Hepatocyte (in vitro differentiated cells): ENCODE results near the gene TRHDE. TPM values are rescaled to one million over a fixed set of nuclear protein-coding genes. Genes with fewer than 3 reads are reported as not detected.

Source experiments
- DNase-seq: peaks from one replicate; pipeline ENCODE4 v3.0.0-alpha.2; 2016; ENCODE audit warnings: low spot score
- H2AFZ ChIP-seq: fragments of 200-600 bp; sonication (generic); 2 replicates; pipeline ENCODE4 v1.6.0; 2016; ENCODE audit warnings: antibody characterized with exemption, mild to moderate bottlenecking
- H3K27ac ChIP-seq: fragments of 200-600 bp; sonication (generic); 2 replicates; pipeline ENCODE4 v1.5.1; 2016; ENCODE audit warnings: mild to moderate bottlenecking
- H3K27me3 ChIP-seq: fragments of 200-600 bp; sonication (generic); 2 replicates; pipeline ENCODE4 v1.6.1; 2016
- H3K36me3 ChIP-seq: fragments of 200-600 bp; sonication (generic); replicated peaks from 2 replicates; pipeline ENCODE4 v1.5.1; 2016; ENCODE audit warnings: low read depth; ENCODE audit not compliant: insufficient read depth
- H3K4me1 ChIP-seq: fragments of 200-600 bp; sonication (generic); 2 replicates; pipeline ENCODE4 v1.5.1; 2016; ENCODE audit warnings: mild to moderate bottlenecking, moderate library complexity; ENCODE audit not compliant: insufficient read depth
- H3K4me2 ChIP-seq: fragments of 200-600 bp; sonication (generic); 2 replicates; pipeline ENCODE4 v1.6.0; 2016
- H3K4me3 ChIP-seq: fragments of 200-600 bp; sonication (generic); 2 replicates; pipeline ENCODE4 v1.5.1; 2016; ENCODE audit warnings: mild to moderate bottlenecking
- H3K79me2 ChIP-seq: fragments of 200-600 bp; sonication (generic); 2 replicates; pipeline ENCODE4 v1.6.0; 2017; ENCODE audit warnings: mild to moderate bottlenecking
- H3K9me2 ChIP-seq: fragments of 200-600 bp; sonication (generic); replicated peaks from 2 replicates; pipeline ENCODE4 v1.6.0; 2017; ENCODE audit warnings: mild to moderate bottlenecking; ENCODE audit not compliant: insufficient read depth
- H3K9me3 ChIP-seq: fragments of 200-600 bp; sonication (generic); 2 replicates; pipeline ENCODE4 v1.5.1; 2016; ENCODE audit warnings: low read depth, mild to moderate bottlenecking
- H4K20me1 ChIP-seq: fragments of 200-600 bp; sonication (generic); 2 replicates; pipeline ENCODE4 v1.6.0; 2016; ENCODE audit warnings: mild to moderate bottlenecking; ENCODE audit not compliant: insufficient read depth, poor library complexity, severe bottlenecking
- EZH2 ChIP-seq: fragments of 200-600 bp; sonication (generic); IDR thresholded peaks from 2 replicates; pipeline ENCODE4 v1.6.1; 2016; ENCODE audit warnings: antibody characterized with exemption, mild to moderate bottlenecking, borderline replicate concordance
- EZH2phosphoT487 ChIP-seq: fragments of 200-600 bp; sonication (generic); IDR thresholded peaks from one replicate; pipeline ENCODE4 v1.6.1; 2018; ENCODE audit warnings: antibody characterized with exemption, mild to moderate bottlenecking, low read depth, moderate library complexity; ENCODE audit not compliant: unreplicated experiment, severe bottlenecking
- WGBS: methylation state at CpG from one replicate; pipeline ENCODE4 v1.1.6; 2016; ENCODE audit warnings: low lambda C conversion rate; ENCODE audit errors: missing lambda C conversion rate; 5-methylcytosine and 5-hydroxymethylcytosine counted together
- polyA plus RNA-seq: library from polyadenylated mRNA; unstranded; fragments of >200 nt; fragmentation: Nextera tagmentation; extraction: Ambion mirVana; gene quantifications from 2 replicates; pipeline ENCODE4 v1.2.1, GENCODE V29; 2016
- total RNA-seq: library from RNA; depleted of rRNA; stranded (reverse); fragments of >200 nt; gene quantifications from 2 replicates; pipeline ENCODE4 v1.2.3, GENCODE V29; 2014
- TF ChIP-seq, protein P1 (sequence below): fragments of 200-600 bp; sonication (generic); IDR thresholded peaks from 2 replicates; pipeline ENCODE4 v1.5.1; 2016; ENCODE audit warnings: antibody characterized with exemption, mild to moderate bottlenecking; ENCODE audit not compliant: poor library complexity

TRHDE gene
- total and polyA plus RNA-seq, 2 experiments from 2014 or later: 1.3 to 5.0 TPM

GRCh38 chr12:72268386-72268785 is 3.8 kb upstream of the TRHDE start:
- no peak for DNase-seq
- no peak overlapping the region for H3K27ac ChIP-seq
- no peaks in the 10 kb centered on the region for H3K4me1 ChIP-seq
- H4K20me1 ChIP-seq: no peaks in the 10 kb centered on the region
- H3K27me3 ChIP-seq: peaks cover 6% of the 10 kb centered on the region
- no peak overlapping the region for H3K4me3 ChIP-seq
- H2AFZ ChIP-seq: no peak overlapping the region
- H3K4me2 ChIP-seq: no peak overlapping the region
- no peaks in the 10 kb centered on the region for H3K9me3 ChIP-seq
- H3K79me2 ChIP-seq: no peaks in the 10 kb centered on the region
- WGBS: 76% methylated on average over 2 of the region's 2 CpGs
- no peak for TF ChIP-seq EZH2phosphoT487
- no peak for TF ChIP-seq EZH2
- TF ChIP-seq, protein P1, sequence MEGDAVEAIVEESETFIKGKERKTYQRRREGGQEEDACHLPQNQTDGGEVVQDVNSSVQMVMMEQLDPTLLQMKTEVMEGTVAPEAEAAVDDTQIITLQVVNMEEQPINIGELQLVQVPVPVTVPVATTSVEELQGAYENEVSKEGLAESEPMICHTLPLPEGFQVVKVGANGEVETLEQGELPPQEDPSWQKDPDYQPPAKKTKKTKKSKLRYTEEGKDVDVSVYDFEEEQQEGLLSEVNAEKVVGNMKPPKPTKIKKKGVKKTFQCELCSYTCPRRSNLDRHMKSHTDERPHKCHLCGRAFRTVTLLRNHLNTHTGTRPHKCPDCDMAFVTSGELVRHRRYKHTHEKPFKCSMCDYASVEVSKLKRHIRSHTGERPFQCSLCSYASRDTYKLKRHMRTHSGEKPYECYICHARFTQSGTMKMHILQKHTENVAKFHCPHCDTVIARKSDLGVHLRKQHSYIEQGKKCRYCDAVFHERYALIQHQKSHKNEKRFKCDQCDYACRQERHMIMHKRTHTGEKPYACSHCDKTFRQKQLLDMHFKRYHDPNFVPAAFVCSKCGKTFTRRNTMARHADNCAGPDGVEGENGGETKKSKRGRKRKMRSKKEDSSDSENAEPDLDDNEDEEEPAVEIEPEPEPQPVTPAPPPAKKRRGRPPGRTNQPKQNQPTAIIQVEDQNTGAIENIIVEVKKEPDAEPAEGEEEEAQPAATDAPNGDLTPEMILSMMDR: no peak
- H3K9me2 ChIP-seq: no peaks in the 10 kb centered on the region
- no peaks in the 10 kb centered on the region for H3K36me3 ChIP-seq

DNA sequence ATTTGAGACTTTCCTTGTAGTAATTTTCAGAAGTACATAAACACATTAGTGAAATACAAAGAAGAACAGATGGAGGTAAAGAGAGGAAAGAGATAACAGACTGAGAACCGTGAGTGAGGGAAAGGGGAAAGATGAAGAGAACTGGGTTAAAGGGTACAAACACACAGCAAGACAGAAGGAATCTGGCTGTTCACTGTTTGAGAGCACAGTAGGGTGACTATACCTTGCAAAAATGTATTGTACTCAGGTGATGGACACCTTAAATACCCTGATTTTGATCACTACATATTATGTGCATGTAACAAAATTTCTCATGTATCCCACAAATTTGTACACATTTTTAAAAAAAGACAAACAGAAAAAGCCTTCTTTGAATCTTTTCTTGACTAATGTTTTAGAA is 2.7 kb upstream of the TRHDE start:
- TF ChIP-seq EZH2 (no peak), EZH2phosphoT487 (no peak)
- TF ChIP-seq, protein P1: no peak

DNA sequence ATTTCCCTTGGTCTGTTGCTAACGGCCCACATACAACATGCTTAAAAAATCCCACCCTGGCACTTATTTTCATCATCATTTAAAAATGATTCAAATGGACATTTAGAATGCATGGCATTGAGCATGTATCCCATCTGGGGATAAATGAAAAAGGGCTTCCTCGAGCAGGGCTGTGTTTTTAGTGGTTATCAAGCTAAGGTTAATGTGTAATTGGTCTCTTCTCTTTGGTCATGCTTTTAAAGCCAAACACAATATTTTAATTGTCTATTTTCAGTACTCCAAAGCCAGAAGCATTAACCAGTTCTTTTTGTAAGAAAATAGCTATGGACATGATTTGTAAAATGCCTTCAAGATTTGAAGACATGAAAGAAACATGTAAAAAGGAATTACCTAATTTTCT is 1.9 kb upstream of the TRHDE start:
- no peak overlapping the region for H3K4me3 ChIP-seq
- H3K9me2 ChIP-seq: no peaks in the 10 kb centered on the region
- WGBS: 59% methylated on average over 2 of the region's 2 CpGs
- peak overlapping the region; percentile 98 for H3K4me2 ChIP-seq
- H3K79me2 ChIP-seq: no peaks in the 10 kb centered on the region
- peaks cover 4% of the 10 kb centered on the region for H3K4me1 ChIP-seq
- H3K9me3 ChIP-seq: no peaks in the 10 kb centered on the region
- TF ChIP-seq, protein P1: no peak
- TF ChIP-seq EZH2phosphoT487: no peak
- TF ChIP-seq EZH2: no peak
- no peaks in the 10 kb centered on the region for H3K36me3 ChIP-seq
- no peak overlapping the region for H3K27ac ChIP-seq
- no peak overlapping the region for H2AFZ ChIP-seq
- no peaks in the 10 kb centered on the region for H4K20me1 ChIP-seq
- no peak for DNase-seq
- peaks cover 20% of the 10 kb centered on the region for H3K27me3 ChIP-seq

More for the DNA sequence above, 2.7 kb upstream of the TRHDE start:
- no peaks in the 10 kb centered on the region for H4K20me1 ChIP-seq
- peaks cover 17% of the 10 kb centered on the region for H3K27me3 ChIP-seq
- H3K4me3 ChIP-seq: no peak overlapping the region
- H3K9me2 ChIP-seq: no peaks in the 10 kb centered on the region
- WGBS: 56% methylated on average over 1 of the region's 1 CpG
- H3K9me3 ChIP-seq: no peaks in the 10 kb centered on the region
- H3K4me2 ChIP-seq: peak overlapping the region; percentile 98
- DNase-seq: no peak
- H2AFZ ChIP-seq: no peak overlapping the region
- no peaks in the 10 kb centered on the region for H3K4me1 ChIP-seq
- no peak overlapping the region for H3K27ac ChIP-seq
- H3K36me3 ChIP-seq: no peaks in the 10 kb centered on the region
- no peaks in the 10 kb centered on the region for H3K79me2 ChIP-seq

DNA sequence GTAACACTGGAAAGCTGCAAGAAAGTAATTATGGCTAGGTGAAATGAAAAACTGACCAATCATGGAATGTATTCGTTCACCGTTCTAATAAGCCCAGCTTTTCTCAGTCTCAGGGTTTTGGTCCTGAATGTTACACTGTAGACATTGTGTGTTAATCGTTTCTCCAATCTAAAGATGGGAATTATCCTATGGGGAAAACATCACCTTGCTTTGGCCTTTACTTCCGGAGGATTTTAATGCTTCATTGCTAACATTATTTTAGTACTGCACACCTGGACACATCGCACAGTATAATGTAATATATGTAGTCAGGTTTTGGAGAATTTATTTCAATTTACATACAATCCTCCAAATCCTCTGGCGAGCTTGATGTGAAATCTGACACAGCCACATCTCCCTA is 1.2 kb upstream of the TRHDE start:
- Histone ChIP-seq H3K79me2 (no peaks in the 10 kb centered on the region), H3K36me3 (no peaks in the 10 kb centered on the region), H3K27me3 (peaks cover 20% of the 10 kb centered on the region), H3K9me3 (no peaks in the 10 kb centered on the region), H3K4me2 (peak overlapping the region; percentile 98), H3K27ac (no peak overlapping the region), H3K4me1 (peaks cover 4% of the 10 kb centered on the region), H4K20me1 (no peaks in the 10 kb centered on the region), H3K4me3 (peak overlapping the region; percentile 80), H2AFZ (peak overlapping the region; percentile 93), H3K9me2 (no peaks in the 10 kb centered on the region)
- TF ChIP-seq, protein P1: no peak
- TF ChIP-seq EZH2phosphoT487: no peak
- no peak for TF ChIP-seq EZH2
- DNase-seq: no peak
- 63% methylated on average over 6 of the region's 6 CpGs for WGBS
